Fibroblast of lung (primary cell): ENCODE data around the gene AP3S2.

Source experiments
- EZH2 ChIP-seq: IDR thresholded peaks from 2 replicates; pipeline ENCODE4 v1.5.1; 2012; ENCODE audit warnings: low read length, control low read depth, mild to moderate bottlenecking; ENCODE audit errors: missing control alignments
- TF ChIP-seq, protein P1 (sequence below), 2 donors: IDR thresholded peaks in 1 of 2; conservative IDR thresholded peaks in 1 of 2; 1 replicate in 1 of 2; 2 replicates in 1 of 2; pipeline ENCODE4 v1.5.1; 2011 to 2012; ENCODE audit warnings: low read length in 2 of 2, control low read depth in 1 of 2, inconsistent platforms in 1 of 2, low read depth in 1 of 2, mild to moderate bottlenecking in 1 of 2

- TF ChIP-seq, protein P1, sequence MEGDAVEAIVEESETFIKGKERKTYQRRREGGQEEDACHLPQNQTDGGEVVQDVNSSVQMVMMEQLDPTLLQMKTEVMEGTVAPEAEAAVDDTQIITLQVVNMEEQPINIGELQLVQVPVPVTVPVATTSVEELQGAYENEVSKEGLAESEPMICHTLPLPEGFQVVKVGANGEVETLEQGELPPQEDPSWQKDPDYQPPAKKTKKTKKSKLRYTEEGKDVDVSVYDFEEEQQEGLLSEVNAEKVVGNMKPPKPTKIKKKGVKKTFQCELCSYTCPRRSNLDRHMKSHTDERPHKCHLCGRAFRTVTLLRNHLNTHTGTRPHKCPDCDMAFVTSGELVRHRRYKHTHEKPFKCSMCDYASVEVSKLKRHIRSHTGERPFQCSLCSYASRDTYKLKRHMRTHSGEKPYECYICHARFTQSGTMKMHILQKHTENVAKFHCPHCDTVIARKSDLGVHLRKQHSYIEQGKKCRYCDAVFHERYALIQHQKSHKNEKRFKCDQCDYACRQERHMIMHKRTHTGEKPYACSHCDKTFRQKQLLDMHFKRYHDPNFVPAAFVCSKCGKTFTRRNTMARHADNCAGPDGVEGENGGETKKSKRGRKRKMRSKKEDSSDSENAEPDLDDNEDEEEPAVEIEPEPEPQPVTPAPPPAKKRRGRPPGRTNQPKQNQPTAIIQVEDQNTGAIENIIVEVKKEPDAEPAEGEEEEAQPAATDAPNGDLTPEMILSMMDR (conservative IDR thresholded peaks at IDR 0.05 in 1 of 2, IDR thresholded peaks at IDR 0.05 in 1 of 2; ENCODE audit: low read depth in 1 of 2, low read length in 2 of 2), result no peak
- TF ChIP-seq EZH2, result no peak
Observed at GRCh38 chr15:89829161-89829560, 64.6 kb downstream of the AP3S2 start.
